OCI-LY7 (cell line): ENCODE data around the gene APOF.

Source experiments
- CTCF ChIP-seq: fragments of 200-600 bp; sonication (generic); conservative IDR thresholded peaks from 2 replicates; pipeline ENCODE4 v1.5.1; 2014; ENCODE audit warnings: mild to moderate bottlenecking, antibody characterized with exemption, low read length, moderate library complexity, mixed read lengths
- EZH2phosphoT487 ChIP-seq: fragments of 200-600 bp; sonication (generic); IDR thresholded peaks from 2 replicates; pipeline ENCODE4 v1.6.1; 2018; ENCODE audit warnings: low read depth, borderline replicate concordance, mild to moderate bottlenecking, mixed run types, antibody characterized with exemption, low read length, moderate library complexity, mixed read lengths

GRCh38 chr12:56377989-56378316 is 15.3 kb upstream of the APOF start:
- TF ChIP-seq EZH2phosphoT487: no peak
- no peak for TF ChIP-seq CTCF
